ENCODE results near the gene HFM1. TPM values are rescaled to one million over a fixed set of nuclear protein-coding genes. Genes with fewer than 3 reads are reported as not detected.

The HFM1 gene
- total and polyA plus RNA-seq, 9 of the 15 experiments (the other 6 are each of a cell fraction or from before 2014, with no cell fraction given) = 1.5 to 6.4 (median 3.7) TPM

GRCh38 chr1:91404151-91405012 is at the start of gene HFM1 (continued):
- TF ChIP-seq HDAC6 (IDR thresholded peaks at IDR 0.05; ENCODE audit: low read depth, low read length) (0 out of 2 replicates have a peak, but pooled peaks have one; percentile 26), TEAD1 (CRISPR knock-in tag; IDR thresholded peaks at IDR 0.05) (0 out of 4 replicates have a peak, but pooled peaks of 1 of the 2 experiments have one; percentile 65), PPARD (CRISPR knock-in tag; IDR thresholded peaks at IDR 0.05) (no peak), HDAC1 (IDR thresholded peaks at IDR 0.05) (peak in 1 of 2 experiments; percentile 79; a peak in 2 of 4 replicates), NR4A1 (CRISPR knock-in tag; IDR thresholded peaks at IDR 0.05) (0 out of 2 replicates have a peak, but pooled peaks have one; percentile 73), NR4A1 (tag; IDR thresholded peaks at IDR 0.05) (no peak), MAZ (CRISPR knock-in tag; conservative IDR thresholded peaks at IDR 0.05 in 1 of 2, IDR thresholded peaks at IDR 0.05 in 1 of 2) (peak; percentile 77 to 86), HDAC2 (IDR thresholded peaks at IDR 0.05) (peak; percentile 32; the same call in 1 of the 2 replicates), KDM5B (IDR thresholded peaks at IDR 0.05; ENCODE audit: insufficient replicate concordance, low read depth, low read length) (peak; percentile 80), TCF3 (CRISPR knock-in tag; IDR thresholded peaks at IDR 0.05) (peak; percentile 16; the same call in 1 of the 2 replicates), ZNF274 (IDR thresholded peaks at IDR 0.05; ENCODE audit: borderline replicate concordance, low read depth, low read length) (peak; percentile 28; the same call in 1 of the 2 replicates), GABPB2 (CRISPR knock-in tag; conservative IDR thresholded peaks at IDR 0.05) (no peak), USF1 (CRISPR knock-in tag; IDR thresholded peaks at IDR 0.05) (no peak), FOXK2 (conservative IDR thresholded peaks at IDR 0.05 in 1 of 2, IDR thresholded peaks at IDR 0.05 in 1 of 2; ENCODE audit: low read depth in 2 of 2) (peak in 1 of 2 experiments; percentile 37; a peak in 1 of 4 replicates), SMAD4 (CRISPR knock-in tag; conservative IDR thresholded peaks at IDR 0.05) (peak; percentile 70; the same call in 1 of the 2 replicates), BMI1 (IDR thresholded peaks at IDR 0.05; ENCODE audit: low read length) (no peak), YY1 (IDR thresholded peaks at IDR 0.05; ENCODE audit: borderline replicate concordance in 1 of 3, control insufficient read depth in 1 of 3, extremely low read depth in 1 of 3, insufficient read depth in 3 of 3, insufficient read length in 1 of 3, insufficient replicate concordance in 2 of 3, low read depth in 1 of 3, low read length in 2 of 3) (peak in 2 of 3 experiments; percentile 69 to 80), ATF7 (IDR thresholded peaks at IDR 0.05) (peak; percentile 81), SOX6 (IDR thresholded peaks at IDR 0.05) (0 out of 2 replicates have a peak, but pooled peaks have one; percentile 19), ZNF740 (CRISPR knock-in tag; IDR thresholded peaks at IDR 0.05) (peak; percentile 77), ZNF740 (tag; IDR thresholded peaks at IDR 0.05) (peak in 1 of 2 experiments; percentile 59; a peak in 1 of 4 replicates)
- TF ChIP-seq, protein P1, sequence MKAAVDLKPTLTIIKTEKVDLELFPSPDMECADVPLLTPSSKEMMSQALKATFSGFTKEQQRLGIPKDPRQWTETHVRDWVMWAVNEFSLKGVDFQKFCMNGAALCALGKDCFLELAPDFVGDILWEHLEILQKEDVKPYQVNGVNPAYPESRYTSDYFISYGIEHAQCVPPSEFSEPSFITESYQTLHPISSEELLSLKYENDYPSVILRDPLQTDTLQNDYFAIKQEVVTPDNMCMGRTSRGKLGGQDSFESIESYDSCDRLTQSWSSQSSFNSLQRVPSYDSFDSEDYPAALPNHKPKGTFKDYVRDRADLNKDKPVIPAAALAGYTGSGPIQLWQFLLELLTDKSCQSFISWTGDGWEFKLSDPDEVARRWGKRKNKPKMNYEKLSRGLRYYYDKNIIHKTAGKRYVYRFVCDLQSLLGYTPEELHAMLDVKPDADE (conservative IDR thresholded peaks at IDR 0.05; ENCODE audit: control insufficient read depth, low read depth, low read length) = peak; percentile 81

All from K562 (cell line).